ENCODE data around the gene SPACDR.

The SPACDR gene

DNA sequence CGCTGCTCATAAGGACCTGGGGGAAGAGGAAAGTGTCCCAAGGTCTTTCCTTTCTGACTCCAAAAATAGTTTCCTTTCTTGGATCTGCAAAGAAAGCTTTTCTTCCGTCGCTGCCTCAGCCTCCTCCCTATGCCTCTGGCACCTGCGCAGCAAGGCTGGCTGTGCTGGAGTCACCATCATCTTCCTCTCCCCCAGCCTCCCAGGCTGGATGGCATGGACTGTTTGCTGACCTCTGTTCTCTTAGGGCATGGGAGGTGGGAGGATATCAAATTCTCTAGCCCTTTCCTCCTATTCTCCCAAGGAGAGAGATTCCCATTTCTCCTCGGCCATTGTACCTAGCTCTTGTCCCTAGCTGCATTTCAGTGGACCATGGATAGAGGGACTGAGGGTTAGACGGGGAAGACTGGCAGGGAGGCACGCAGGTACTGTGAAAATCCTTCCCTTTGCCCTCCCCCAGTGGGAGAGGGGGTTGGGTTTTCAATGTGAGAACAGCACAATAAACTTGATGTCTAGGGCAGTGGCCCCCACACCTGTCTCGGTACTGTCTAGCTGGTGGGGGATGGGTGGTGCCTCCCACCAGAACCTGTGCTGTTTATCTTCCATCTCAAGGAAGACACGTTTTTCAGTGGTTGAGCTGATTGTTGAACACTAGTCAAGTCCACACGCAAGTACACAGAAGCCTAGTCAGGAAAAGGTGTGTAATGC lies 30.3 kb downstream of the SPACDR start:
- no peak for DNase-seq

DNA sequence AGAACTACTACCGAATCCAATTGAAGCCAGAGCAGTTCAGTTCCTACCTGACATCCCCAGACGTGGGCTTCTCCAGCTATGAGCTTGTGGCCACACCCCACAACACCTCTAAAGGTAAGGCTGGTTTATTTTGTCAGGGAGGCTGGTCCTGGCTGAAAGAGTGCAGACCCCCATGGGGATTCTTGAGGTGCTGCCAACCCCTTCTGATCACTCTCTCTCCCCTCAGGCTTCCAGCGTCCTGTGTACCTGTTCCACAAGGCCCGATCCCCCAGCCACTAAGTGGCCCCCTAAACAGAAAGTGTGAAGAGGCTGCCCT lies 30.8 kb downstream of the SPACDR start:
- no peak for DNase-seq

DNA sequence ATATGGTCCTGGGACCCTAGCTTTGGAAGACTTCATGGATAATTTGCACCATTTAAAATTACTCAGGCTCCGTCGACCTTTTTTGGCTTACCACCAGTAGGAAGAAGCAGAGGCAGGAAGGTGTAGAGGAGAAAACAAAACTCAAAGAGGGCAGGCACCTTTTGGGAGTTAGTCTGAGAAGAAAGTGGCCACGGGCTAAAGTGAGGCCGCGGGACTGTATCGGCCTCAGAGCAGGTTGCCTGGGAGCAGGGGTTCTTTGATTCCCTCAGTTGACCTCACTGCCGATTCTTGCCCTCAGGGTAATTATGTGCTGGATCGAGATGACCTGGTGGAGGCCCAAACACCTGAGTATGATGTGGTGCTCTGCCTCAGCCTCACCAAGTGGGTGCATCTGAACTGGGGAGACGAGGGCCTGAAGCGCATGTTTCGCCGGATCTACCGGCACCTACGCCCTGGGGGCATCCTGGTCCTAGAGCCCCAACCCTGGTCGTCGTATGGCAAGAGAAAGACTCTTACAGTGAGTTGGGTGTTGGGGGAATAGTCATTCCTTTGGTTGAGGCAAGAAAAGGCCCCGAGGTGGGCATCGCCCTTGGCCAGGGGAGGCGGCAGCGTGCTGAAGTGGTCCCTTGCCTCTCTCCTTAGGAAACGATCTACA lies 31.3 kb downstream of the SPACDR start:
- no peak for DNase-seq

DNA sequence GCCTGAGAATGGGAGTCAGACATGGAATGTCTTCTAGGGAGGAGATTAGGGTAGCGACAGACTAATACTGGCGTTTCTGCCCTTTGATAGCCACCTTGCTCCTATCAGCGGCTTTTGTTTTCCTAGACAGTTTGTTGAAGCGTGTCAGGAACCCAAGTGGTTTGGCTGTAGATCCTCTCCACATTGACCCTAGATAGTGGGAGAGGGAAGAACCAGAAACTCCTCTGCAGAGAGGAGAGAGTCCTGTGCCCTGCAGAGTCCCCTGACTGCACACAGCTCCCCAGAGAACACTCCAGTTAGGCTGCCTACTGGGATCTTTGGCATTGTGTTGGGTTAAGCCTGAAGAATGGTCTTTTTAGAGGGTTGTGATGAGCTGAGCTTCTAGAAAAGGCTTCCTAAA lies 32.0 kb downstream of the SPACDR start:
- DNase-seq = no peak

DNA sequence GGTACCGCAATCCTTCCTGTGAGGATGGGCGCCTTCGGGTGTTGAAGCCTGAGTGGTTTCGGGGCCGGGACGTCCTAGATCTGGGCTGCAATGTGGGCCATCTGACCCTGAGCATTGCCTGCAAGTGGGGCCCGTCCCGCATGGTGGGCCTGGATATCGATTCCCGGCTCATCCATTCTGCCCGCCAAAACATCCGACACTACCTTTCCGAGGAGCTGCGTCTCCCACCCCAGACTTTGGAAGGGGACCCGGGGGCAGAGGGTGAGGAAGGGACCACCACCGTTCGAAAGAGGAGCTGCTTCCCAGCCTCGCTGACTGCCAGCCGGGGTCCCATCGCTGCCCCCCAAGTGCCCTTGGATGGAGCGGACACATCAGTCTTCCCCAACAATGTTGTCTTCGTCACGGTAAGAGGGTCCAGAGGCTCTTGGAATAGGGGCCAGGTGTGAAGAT lies 32.7 kb downstream of the SPACDR start:
- no peak for DNase-seq

GRCh38 chr7:100430493-100431285 lies 33.4 kb downstream of the SPACDR start:
- DNase-seq = peak; percentile 55

GRCh38 chr7:100429637-100430492 lies 34.2 kb downstream of the SPACDR start, which contains the start of gene MEPCE:
Gene MEPCE, plus strand, starts transcription at chr7:100429831. Its CDS starts 188 bp downstream, at chr7:100430019.
- peak; percentile 93 for DNase-seq

DNA sequence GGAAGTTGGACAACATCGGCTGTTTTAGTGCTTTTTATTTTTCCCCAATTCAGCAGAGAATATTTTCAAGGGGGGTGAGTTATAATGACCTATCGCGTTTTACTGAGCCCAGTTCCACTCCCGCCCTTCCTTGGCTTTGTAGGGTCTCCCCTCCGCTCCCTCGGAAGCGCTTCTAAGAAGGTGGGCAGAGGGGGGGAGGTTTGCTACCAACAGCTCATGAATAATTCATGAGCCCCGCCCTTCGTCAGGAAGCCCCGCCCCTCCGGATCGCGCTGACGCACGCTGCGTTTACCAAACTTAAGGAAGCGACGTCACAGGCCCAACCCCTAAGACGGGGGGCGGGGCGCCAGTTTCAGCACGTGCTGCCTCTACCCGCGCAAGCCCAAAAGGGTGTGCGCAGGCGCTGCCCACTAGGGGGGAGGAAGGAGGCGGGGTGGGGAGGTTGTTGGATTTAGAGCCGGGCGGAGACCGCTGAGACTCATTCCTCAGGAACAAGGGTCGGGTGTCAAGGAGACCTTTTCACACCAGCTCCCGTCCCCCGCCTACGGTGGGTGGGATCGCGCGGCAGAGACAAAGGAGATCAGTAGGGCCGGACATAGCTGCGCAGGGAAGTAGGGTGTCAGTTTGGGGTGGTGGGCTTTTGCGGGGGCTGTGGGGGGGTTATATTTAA lies 35.0 kb downstream of the SPACDR start:
- peak; percentile 100 for DNase-seq

DNA sequence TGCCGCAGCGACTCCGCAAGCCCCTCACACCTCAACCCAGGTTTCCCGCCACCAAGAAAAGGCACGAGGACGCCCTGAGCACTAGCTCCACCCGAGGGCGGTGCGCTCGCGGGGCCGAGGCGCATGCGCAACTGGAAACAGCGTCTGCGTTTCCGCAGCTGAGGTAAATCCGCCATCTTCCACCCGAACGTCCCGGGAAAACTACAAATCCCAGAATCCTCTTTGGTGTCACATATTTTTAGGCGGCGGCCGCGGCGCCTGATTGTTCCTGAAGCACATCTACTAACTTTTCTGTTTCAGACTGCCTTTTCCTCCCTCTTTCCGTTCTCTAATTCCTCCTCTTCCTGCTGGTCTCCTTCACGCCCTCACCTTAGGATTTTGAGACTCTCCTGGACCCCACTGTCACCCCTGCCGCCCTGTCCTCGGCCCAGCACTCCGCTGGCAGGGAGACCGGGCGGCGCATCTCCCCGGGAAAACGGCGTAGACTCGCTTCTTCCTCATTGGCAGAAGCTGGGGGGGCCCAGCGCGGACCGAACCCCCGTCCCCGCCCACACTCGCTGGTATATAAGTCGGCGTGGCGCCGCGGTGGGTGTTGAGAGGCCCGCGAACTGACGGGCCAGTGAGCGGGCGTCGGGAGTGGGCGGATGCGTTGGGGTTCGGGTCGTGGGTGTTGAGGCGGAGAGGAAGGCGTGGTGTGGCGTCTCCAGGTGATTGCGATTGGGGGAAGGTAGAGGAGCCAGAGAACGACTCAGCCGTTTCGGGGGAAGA lies 35.7 kb downstream of the SPACDR start, which contains the start of gene ZCWPW1:
Gene ZCWPW1, minus strand, starts transcription at position 505 of the 768 bp plus-strand sequence. CDS start 8,054 bp downstream, outside the sequence.
- peak; percentile 98 for DNase-seq

DNA sequence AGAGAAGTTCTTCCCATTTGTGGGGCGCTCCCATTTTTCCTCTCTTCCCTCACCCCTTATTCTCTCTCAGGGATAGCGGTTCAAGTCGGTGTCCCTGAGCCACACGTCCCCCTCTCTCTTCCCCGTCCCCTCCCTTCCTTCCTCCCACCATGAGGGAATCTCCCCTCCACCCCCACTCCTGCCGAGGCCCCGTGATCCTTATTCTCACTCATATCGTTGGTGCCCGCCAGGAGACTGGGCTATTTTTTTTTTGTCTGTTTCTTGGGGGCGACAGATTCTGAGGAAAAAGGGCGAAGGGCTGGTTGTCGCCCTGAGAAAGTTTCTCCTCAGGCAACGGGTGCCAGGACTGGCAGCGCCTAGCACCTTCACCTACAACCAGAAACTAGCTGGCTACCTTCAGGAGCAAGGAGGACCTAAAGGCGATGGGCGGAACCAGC lies 36.3 kb downstream of the SPACDR start:
- DNase-seq = no peak

GRCh38 chr7:100426516-100426915 lies 37.5 kb downstream of the SPACDR start:
- no peak for DNase-seq

- no peak for DNase-seq
Observed at GRCh38 chr7:100425347-100425746, 38.7 kb downstream of the SPACDR start.

- DNase-seq = no peak
Observed at GRCh38 chr7:100423315-100423714, 40.7 kb downstream of the SPACDR start.

GRCh38 chr7:100419660-100420226 lies 44.3 kb downstream of the SPACDR start:
- DNase-seq = no peak

- DNase-seq = no peak
Observed at GRCh38 chr7:100418930-100419659, 45.0 kb downstream of the SPACDR start.

GRCh38 chr7:100415448-100415847 lies 48.6 kb downstream of the SPACDR start:
- DNase-seq = no peak

GRCh38 chr7:100413889-100414288 lies 50.2 kb downstream of the SPACDR start:
- no peak for DNase-seq

DNA sequence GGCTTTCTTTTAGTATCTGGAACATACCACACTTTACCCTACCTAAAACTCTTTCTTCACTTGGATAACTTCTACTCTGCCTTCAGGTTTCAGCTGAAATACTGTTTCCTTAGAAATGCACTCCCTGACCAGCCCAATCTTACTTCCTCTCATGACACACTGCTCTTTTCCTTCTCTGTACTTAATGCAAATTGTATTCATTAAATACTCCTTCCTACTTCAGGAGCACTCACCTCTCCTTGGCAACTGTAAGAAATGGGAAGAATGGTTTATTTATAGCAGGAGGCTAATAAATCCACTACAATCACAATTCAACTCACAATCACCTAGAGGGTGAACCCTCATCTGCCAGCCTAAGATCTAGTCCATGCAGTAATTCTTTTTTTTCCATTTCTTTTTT lies 50.7 kb downstream of the SPACDR start:
- no peak for DNase-seq

- DNase-seq = no peak
Observed at GRCh38 chr7:100411101-100411500, 53.0 kb downstream of the SPACDR start.

Data from CD4-positive, alpha-beta T cell treated with Interleukin-21 for 1 hour (primary cell).